ENCODE results near the gene CDC123. TPM values are rescaled to one million over a fixed set of nuclear protein-coding genes. Genes with fewer than 3 reads are reported as not detected.

The CDC123 gene
- total RNA-seq, 1 experiment from 2014 or later = 132 TPM

DNA sequence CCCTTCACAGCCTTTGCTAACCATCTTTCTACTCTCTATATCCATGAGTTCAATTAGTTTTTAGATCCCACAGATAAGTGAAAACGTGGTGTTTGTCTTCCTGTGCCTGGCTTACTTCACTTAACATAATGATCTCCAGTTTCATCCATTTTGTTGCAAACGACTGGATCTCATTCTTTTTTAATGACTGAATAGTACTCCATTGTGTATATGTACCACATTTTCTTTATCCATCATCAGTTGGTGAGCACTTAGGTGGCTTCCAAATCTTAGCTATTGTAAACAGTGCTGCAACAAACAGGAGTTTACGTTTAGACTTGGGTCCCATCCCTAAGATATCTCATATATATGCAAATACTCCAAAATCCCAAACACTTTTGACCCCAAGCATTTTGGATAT lies 9.1 kb downstream of the CDC123 start:
- no TSS peak for BruUV-seq (replicated peaks)

GRCh38 chr10:12207114-12207513 lies 11.1 kb downstream of the CDC123 start:
- no peak for TF ChIP-seq ELF1 (IDR thresholded peaks at IDR 0.05; ENCODE audit: borderline replicate concordance, low read depth)
- no peak for TF ChIP-seq POLR2AphosphoS5 (IDR thresholded peaks at IDR 0.05; ENCODE audit: low read depth, low read length)
- TF ChIP-seq ZFX (IDR thresholded peaks at IDR 0.05) = no peak
- no peak for TF ChIP-seq ATF3 (IDR thresholded peaks at IDR 0.05)
- TF ChIP-seq YY1 (IDR thresholded peaks at IDR 0.05; ENCODE audit: extremely low read depth, insufficient replicate concordance, low read depth, low read length) = no peak
- no peak for TF ChIP-seq JUND (IDR thresholded peaks at IDR 0.05)
- TF ChIP-seq, protein P1, sequence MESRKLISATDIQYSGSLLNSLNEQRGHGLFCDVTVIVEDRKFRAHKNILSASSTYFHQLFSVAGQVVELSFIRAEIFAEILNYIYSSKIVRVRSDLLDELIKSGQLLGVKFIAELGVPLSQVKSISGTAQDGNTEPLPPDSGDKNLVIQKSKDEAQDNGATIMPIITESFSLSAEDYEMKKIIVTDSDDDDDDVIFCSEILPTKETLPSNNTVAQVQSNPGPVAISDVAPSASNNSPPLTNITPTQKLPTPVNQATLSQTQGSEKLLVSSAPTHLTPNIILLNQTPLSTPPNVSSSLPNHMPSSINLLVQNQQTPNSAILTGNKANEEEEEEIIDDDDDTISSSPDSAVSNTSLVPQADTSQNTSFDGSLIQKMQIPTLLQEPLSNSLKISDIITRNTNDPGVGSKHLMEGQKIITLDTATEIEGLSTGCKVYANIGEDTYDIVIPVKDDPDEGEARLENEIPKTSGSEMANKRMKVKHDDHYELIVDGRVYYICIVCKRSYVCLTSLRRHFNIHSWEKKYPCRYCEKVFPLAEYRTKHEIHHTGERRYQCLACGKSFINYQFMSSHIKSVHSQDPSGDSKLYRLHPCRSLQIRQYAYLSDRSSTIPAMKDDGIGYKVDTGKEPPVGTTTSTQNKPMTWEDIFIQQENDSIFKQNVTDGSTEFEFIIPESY (IDR thresholded peaks at IDR 0.05; ENCODE audit: extremely low read depth, insufficient replicate concordance, low read length) = no peak
- TF ChIP-seq, protein P2, sequence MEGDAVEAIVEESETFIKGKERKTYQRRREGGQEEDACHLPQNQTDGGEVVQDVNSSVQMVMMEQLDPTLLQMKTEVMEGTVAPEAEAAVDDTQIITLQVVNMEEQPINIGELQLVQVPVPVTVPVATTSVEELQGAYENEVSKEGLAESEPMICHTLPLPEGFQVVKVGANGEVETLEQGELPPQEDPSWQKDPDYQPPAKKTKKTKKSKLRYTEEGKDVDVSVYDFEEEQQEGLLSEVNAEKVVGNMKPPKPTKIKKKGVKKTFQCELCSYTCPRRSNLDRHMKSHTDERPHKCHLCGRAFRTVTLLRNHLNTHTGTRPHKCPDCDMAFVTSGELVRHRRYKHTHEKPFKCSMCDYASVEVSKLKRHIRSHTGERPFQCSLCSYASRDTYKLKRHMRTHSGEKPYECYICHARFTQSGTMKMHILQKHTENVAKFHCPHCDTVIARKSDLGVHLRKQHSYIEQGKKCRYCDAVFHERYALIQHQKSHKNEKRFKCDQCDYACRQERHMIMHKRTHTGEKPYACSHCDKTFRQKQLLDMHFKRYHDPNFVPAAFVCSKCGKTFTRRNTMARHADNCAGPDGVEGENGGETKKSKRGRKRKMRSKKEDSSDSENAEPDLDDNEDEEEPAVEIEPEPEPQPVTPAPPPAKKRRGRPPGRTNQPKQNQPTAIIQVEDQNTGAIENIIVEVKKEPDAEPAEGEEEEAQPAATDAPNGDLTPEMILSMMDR (IDR thresholded peaks at IDR 0.05 in 2 of 3, conservative IDR thresholded peaks at IDR 0.05 in 1 of 3; ENCODE audit: borderline replicate concordance in 1 of 3, insufficient read depth in 1 of 3, low read depth in 2 of 3, low read length in 2 of 3) = no peak
- TF ChIP-seq SIN3A (IDR thresholded peaks at IDR 0.05; ENCODE audit: low read depth) = no peak
- no peak for TF ChIP-seq FOSL1 (IDR thresholded peaks at IDR 0.05; ENCODE audit: low read depth)
- H3K9ac ChIP-seq (ENCODE audit: low read length) = no peak overlapping the region
- no peak overlapping the region for H3K27ac ChIP-seq (ENCODE audit: low read depth, low read length)
- H3K9me3 ChIP-seq (ENCODE audit: control insufficient read depth in 1 of 2, insufficient read depth in 1 of 2, low read depth in 1 of 2, low read length in 2 of 2) = no peaks in the 10 kb centered on the region
- H3K27me3 ChIP-seq (ENCODE audit: insufficient read depth, low read length) = no peaks in the 10 kb centered on the region
- H3K4me1 ChIP-seq (ENCODE audit: control insufficient read depth in 1 of 2, insufficient read depth in 2 of 2, low read length in 2 of 2) = no peaks in the 10 kb centered on the region
- H2AFZ ChIP-seq (ENCODE audit: low read depth, low read length, poor library complexity, severe bottlenecking) = no peak overlapping the region
- intact Hi-C loops (cut with micrococcal nuclease) = no loop called here
- H3K79me2 ChIP-seq (ENCODE audit: insufficient read depth, low read length) = peaks cover 96% of the 10 kb centered on the region
- ATAC-seq (no peak), DNase-seq (ENCODE audit: low read depth, low spot score) (no peak)
- CTCF ChIA-PET = no interaction called here
- H3K4me2 ChIP-seq (ENCODE audit: low read length) = no peak overlapping the region
- no peak overlapping the region for H3K4me3 ChIP-seq (replicated peaks in 1 of 2; ENCODE audit: low read depth in 1 of 2, low read length in 2 of 2)
- RAD21 ChIA-PET (ENCODE audit: low non-redundant PET in 1 of 2, low total read pairs in 2 of 2, uncharacterized antibody in 2 of 2, unreplicated experiment in 2 of 2) = no interaction called here
- no peaks in the 10 kb centered on the region for H3K9me2 ChIP-seq (ENCODE audit: insufficient read depth)
- POLR2A ChIA-PET = no interaction called here
- peaks cover 4% of the 10 kb centered on the region; the same call in 1 of the 2 replicates for H4K20me1 ChIP-seq (ENCODE audit: insufficient read depth)
- peaks cover 32 to 46% of the 10 kb centered on the region in 2 experiments for H3K36me3 ChIP-seq (ENCODE audit: control insufficient read depth in 1 of 2, insufficient read depth in 2 of 2, low read length in 2 of 2)
- BruUV-seq (replicated peaks) = no TSS peak

More for the DNA sequence above, 9.1 kb downstream of the CDC123 start:
- no peak for DNase-seq (ENCODE audit: low read depth, low spot score)
- Histone ChIP-seq H3K9me2 (ENCODE audit: insufficient read depth) (no peaks in the 10 kb centered on the region), H3K36me3 (ENCODE audit: control insufficient read depth in 1 of 2, insufficient read depth in 2 of 2, low read length in 2 of 2) (peaks cover 21 to 48% of the 10 kb centered on the region in 2 experiments), H4K20me1 (ENCODE audit: insufficient read depth) (peaks cover 11% of the 10 kb centered on the region; the same call in 1 of the 2 replicates), H3K9me3 (ENCODE audit: control insufficient read depth in 1 of 2, insufficient read depth in 1 of 2, low read depth in 1 of 2, low read length in 2 of 2) (no peaks in the 10 kb centered on the region), H3K27ac (ENCODE audit: low read depth, low read length) (no peak overlapping the region), H3K4me3 (replicated peaks in 1 of 2; ENCODE audit: low read depth in 1 of 2, low read length in 2 of 2) (no peak overlapping the region), H3K4me2 (ENCODE audit: low read length) (no peak overlapping the region), H2AFZ (ENCODE audit: low read depth, low read length, poor library complexity, severe bottlenecking) (no peak overlapping the region), H3K4me1 (ENCODE audit: control insufficient read depth in 1 of 2, insufficient read depth in 2 of 2, low read length in 2 of 2) (no peaks in the 10 kb centered on the region), H3K79me2 (ENCODE audit: insufficient read depth, low read length) (peaks cover 100% of the 10 kb centered on the region), H3K9ac (ENCODE audit: low read length) (no peak overlapping the region), H3K27me3 (ENCODE audit: insufficient read depth, low read length) (no peaks in the 10 kb centered on the region)
- TF ChIP-seq, protein P2 (IDR thresholded peaks at IDR 0.05 in 2 of 3, conservative IDR thresholded peaks at IDR 0.05 in 1 of 3; ENCODE audit: borderline replicate concordance in 1 of 3, insufficient read depth in 1 of 3, low read depth in 2 of 3, low read length in 2 of 3) = no peak
- TF ChIP-seq ZFX (IDR thresholded peaks at IDR 0.05) = no peak
- no peak for ATAC-seq
- ChIA-PET CTCF (no interaction called here), RAD21 (ENCODE audit: low non-redundant PET in 1 of 2, low total read pairs in 2 of 2, uncharacterized antibody in 2 of 2, unreplicated experiment in 2 of 2) (no interaction called here), POLR2A (no interaction called here)
- intact Hi-C loops (cut with micrococcal nuclease) = no loop called here

Data from HCT116 (cell line).